HG03280 (cell line): ENCODE measurements around the gene MSI1.

Experiments used
- ATAC-seq: cut with Tn5 transposase; IDR thresholded peaks from one replicate; pipeline ENCODE4 v1.9.1; 2021; ENCODE audit warnings: mild to moderate bottlenecking, moderate library complexity; ENCODE audit not compliant: unreplicated experiment

Gene MSI1

GRCh38 chr12:120327593-120327992 lies 41.4 kb downstream of the MSI1 start, which contains the start of gene PLA2G1B:
PLA2G1B (minus strand) TSS chr12:120327779; CDS start chr12:120327753, 26 bp downstream.
- ATAC-seq = no peak

- ATAC-seq = no peak
These were observed 44.0 kb downstream of the MSI1 start for GRCh38 chr12:120324841-120325417.

GRCh38 chr12:120323772-120324171 lies 45.2 kb downstream of the MSI1 start:
- ATAC-seq = no peak

GRCh38 chr12:120321382-120322202 lies 47.4 kb downstream of the MSI1 start:
- ATAC-seq = no peak

GRCh38 chr12:120317224-120318105 lies 51.5 kb downstream of the MSI1 start:
- peak; percentile 99 for ATAC-seq

- no peak for ATAC-seq
These were observed 52.2 kb downstream of the MSI1 start for GRCh38 chr12:120316798-120317223.

- ATAC-seq = no peak
These were observed 54.7 kb downstream of the MSI1 start for GRCh38 chr12:120314220-120314619.

GRCh38 chr12:120301962-120302815 lies 66.8 kb downstream of the MSI1 start, which contains the start of gene SIRT4:
SIRT4 (plus strand) TSS chr12:120302321; CDS start chr12:120303562, 1,241 bp downstream.
- ATAC-seq = peak; percentile 95

GRCh38 chr12:120292661-120293531 lies 76.1 kb downstream of the MSI1 start, which contains the start of gene RNU4-1:
RNU4-1 (minus strand) TSS chr12:120293237.
- ATAC-seq = peak; percentile 49

GRCh38 chr12:120292411-120292660 lies 76.6 kb downstream of the MSI1 start:
- ATAC-seq = peak; percentile 8
